GM12892 (cell line): Measurements from ENCODE around the gene HNRNPM.

Experiments
- POLR2A ChIP-seq: IDR thresholded peaks from 2 replicates; pipeline ENCODE4 v1.6.1; 2011; ENCODE audit warnings: low read depth, low read length, control low read depth
- POLR2AphosphoS5 ChIP-seq: IDR thresholded peaks from 2 replicates; pipeline ENCODE4 v1.6.1; 2011; ENCODE audit warnings: low read depth, low read length, control low read depth
- TAF1 ChIP-seq: IDR thresholded peaks from 2 replicates; pipeline ENCODE4 v1.6.1; 2011; ENCODE audit warnings: low read depth, mild to moderate bottlenecking, control low read depth, low read length, borderline replicate concordance

DNA sequence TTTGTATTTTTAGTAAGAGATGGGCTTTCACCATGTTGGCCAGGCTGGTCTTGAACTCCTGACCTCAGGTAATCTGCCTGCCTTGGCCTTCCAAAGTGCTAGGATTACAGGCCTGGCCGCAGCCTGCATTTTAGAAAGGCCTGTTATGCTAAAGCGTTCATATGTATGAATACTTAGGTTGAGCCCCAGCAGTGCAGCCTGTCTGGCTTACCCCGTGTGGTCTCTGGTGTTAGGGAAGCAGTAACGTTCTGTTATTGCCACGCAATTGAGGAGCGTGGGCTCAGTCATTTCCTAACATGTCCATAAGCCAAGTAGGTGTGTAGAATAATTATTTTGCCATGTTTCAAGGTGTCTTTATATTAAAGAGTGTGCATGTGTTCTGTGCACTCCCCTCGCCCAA lies 14.3 kb downstream of the HNRNPM start:
- TF ChIP-seq POLR2AphosphoS5 (no peak), POLR2A (no peak), TAF1 (no peak)
